Ramos (cell line): ENCODE measurements around the gene MYL1.

Source experiments
- in situ Hi-C: fragments of 300-500 bp; cut with MboI; formaldehyde crosslinking; loops from one replicate; pipeline ENCODE4 v1.14.3; 2022; ENCODE audit warnings: low sequenced_read_pairs; ENCODE audit not compliant: unreplicated experiment

The MYL1 gene

GRCh38 chr2:210269148-210269547 lies 45.8 kb downstream of the MYL1 start:
- in situ Hi-C loops, result no loop called here

GRCh38 chr2:210268281-210268680 lies 46.7 kb downstream of the MYL1 start:
- in situ Hi-C loops, result no loop called here

GRCh38 chr2:210267698-210268097 lies 47.3 kb downstream of the MYL1 start:
- in situ Hi-C loops, result no loop called here

- in situ Hi-C loops, result no loop called here
These were observed 50.7 kb downstream of the MYL1 start for GRCh38 chr2:210264282-210264681.

GRCh38 chr2:210263841-210264240 lies 51.1 kb downstream of the MYL1 start:
- in situ Hi-C loops, result no loop called here

- in situ Hi-C loops, result no loop called here
These were observed 52.9 kb downstream of the MYL1 start for GRCh38 chr2:210262036-210262435.

GRCh38 chr2:210259687-210260086 lies 55.3 kb downstream of the MYL1 start:
- in situ Hi-C loops, result no loop called here

- in situ Hi-C loops, result no loop called here
These were observed 62.0 kb downstream of the MYL1 start for GRCh38 chr2:210252699-210253606.

GRCh38 chr2:210250622-210251021 lies 64.4 kb downstream of the MYL1 start:
- in situ Hi-C loops, result no loop called here
